ENCODE data around the gene POLR3H.

POLR3H gene

DNA sequence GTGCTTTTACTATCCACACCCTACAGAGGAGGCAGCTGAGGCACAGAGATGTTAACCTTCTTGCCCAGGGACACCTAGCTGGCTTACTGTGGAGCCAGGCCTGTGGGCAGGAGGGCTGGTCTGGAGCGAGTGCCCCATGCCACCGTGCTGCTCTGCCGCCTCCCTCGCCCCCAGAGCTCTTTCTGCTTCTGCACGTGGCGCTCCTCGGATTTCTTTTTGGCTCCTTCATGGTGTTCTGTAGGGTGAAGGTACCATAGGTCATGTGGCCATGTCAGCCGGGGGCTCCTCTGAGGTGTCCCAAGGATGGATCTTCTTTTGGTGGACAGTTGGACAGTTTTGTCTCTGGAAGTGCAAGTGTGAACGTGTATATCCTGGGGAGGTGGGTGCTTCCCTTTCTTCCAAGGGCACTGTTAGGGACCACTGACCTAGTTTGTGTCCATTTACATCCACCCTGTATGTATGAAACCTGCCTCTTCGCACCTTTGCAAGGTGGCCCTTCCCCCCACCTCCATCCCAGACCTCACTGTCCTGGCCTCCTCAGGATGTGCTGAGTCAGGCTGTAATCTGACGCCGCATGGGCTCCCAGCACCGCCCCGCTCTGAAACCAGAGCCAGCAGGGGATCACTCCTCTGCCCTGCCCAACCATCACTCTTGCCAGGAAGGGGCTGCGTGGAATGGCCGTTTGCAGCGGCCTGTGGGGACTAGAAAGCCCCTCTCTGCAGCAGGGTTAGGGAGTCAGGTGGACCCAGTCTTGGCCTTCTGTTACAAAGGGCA, 31.7 kb downstream of the POLR3H start:
- DNase-seq = no peak

DNA sequence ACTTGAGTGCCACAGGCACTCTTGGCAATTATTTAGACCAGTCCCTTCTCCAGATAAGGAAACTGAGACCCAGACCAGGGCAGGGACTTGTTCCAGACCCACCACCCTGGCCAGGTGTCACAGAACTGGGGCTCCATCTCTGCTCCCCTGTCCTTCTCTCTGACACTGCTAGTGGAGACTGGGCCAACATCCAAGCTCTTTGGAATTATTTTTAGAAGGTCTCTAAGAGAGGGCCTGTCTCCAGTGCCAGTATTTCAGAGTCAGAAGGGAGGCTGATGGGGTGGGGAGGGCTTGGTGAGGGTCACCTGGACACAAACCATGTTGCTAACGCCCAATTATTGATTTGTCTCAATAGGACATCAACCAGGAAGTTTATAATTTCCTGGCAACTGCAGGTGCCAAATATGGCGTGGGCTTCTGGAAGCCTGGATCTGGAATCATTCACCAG, 32.7 kb downstream of the POLR3H start:
- DNase-seq = no peak

DNA sequence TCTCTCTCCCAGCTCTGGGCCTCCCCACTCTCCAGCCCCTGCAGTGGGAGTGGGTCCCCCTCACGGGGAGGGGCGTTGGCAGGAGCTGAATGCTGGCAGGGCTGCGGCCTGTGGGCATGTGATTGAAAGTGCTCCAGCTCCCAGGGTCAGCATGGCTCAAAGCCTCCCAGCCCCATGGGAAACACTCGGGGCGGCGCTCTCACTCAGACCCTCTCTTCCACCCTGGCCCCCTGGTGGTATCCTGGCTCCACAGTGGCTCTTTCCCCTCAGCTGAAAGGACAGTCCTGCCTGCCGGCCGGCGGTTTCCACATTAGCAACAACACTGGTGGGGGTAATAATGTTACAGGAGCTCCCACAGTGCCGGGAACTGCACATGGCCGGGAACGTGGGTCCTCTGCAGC, 35.5 kb downstream of the POLR3H start:
- DNase-seq = no peak

DNA sequence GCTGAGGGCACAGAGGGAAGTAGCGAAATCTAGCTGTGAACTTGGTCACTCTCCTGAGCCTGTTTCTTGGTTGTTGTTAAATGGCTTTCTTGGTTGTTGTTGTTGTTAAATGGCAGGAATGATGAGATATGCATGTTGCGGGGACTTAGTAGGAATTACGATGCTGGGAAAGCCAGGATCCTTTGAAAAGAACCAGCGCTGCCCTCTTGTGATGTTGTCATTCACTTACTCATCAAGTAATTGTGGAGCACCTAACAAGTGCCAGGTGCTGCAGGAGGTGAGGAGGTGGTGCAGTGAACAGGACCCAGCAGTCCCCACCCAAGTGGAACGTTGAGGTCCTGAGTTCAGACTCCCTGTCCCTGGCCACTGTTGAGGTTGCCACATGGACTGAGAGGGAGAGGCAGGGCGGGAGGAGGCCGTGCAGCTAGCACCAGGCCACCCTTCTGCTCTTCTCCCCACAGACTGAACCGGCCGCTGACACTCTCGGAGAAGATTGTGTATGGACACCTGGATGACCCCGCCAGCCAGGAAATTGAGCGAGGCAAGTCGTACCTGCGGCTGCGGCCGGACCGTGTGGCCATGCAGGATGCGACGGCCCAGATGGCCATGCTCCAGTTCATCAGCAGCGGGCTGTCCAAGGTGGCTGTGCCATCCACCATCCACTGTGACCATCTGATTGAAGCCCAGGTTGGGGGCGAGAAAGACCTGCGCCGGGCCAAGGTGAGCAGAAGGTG, 36.8 kb downstream of the POLR3H start:
- DNase-seq = no peak

DNA sequence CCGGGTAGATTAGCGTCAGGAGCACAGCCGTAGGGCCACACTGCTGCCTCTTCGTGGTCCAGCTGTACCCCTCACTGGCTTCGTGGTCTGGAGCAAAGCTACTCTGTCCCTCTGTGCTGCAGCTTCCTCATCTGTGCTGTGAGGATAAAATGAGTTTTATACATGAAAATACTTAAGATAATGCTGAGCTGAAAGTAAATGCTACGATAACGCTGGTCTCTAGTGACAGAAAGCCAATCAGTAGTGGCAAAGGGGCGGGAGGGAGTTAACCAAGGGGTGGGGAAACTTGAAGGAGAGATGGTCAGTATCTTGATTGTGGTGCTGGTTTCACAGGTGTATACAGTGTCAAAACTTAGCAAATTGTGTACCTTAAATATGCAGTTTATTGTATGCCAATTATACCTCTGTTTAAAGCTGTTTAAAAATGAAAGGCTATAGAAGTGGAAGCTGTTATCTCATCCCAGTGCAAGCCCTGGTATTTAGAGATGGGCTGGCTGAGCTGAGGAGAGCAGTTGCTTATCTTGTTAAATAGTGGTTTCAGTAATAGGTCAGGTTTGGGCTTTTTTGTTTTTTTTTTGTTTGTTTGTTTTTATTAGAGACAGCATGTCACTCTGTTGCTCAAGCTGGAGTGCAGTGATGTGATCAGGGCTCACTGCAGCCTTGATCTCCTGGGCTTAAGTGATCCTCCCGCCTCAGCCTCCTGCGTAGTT, 38.6 kb downstream of the POLR3H start:
- no peak for DNase-seq

DNA sequence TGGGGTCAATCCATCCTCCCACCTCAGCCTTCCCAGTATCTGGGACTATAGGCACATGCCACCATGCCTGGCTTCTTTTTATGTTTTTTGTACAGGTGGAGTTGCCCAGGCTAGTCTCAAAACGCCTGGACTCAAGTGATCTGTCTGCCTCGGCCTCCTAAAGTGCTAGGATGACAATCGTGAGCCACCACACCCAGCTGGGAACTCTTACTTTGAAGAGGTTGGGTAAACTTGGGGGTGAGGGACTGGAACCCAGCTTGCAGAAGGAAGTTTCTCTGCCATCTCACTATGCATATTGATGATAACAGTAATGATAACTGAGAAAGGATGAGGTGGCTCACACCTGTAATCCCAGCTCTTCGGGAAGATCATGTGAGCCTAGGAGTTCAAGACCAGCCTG, 39.5 kb downstream of the POLR3H start:
- DNase-seq = no peak

DNA sequence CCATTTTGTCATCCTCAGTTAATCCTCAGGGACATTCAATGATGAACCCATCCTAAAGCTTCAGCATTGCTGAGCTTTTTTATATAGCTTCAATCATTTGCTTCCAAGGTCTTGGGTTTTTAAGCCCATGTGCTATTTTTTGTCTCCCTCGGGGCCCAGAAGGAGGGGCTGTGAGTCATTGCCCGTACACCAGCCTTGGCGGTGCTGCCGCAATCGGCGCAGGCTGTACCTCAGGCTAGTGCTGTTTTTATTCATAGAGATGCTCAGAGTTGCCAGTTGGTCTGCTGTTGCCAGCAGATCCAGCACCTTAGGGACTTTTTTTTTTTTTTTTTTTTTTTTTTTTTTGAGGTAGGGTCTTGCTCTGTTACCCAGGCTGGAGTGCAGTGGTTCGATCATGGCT, 39.9 kb downstream of the POLR3H start:
- DNase-seq = no peak

DNA sequence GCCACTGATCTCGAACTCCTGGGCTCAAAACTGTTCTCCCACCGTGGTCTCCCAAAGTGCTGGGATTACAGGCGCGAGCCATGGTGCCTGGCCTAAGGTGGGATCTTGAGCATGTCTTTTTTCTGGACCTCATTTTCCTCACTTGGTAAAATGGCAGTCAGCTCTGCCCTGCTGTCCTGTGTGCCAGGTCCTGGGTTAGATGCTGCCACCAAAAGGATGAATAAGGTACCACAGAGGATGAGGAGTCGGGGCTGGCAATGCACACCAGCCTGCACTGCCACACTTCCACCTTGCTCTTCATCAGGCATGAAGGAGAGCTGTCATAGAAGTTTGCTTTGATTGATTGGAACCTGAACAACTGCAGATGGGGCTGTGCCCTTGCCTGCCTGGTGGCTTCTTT, 43.1 kb downstream of the POLR3H start:
- no peak for DNase-seq

DNA sequence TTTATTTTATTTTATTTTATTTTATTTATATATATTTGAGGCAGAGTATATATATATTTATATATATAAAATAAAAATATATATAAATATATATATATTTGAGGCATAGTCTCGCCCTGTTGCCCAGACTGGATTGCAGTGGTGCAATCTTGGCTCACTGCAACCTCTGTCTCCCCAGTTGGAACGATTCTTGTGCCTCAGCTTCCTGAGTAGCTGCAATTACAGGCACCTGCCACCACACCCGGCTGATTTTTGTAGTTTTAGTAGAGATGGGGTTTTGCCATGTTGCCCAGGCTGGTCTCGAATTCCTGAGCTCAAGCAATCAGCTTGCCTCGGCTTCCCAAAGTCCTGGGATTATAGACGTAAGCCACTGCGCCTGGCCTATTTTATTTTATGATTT, 44.0 kb downstream of the POLR3H start:
- DNase-seq = no peak

DNA sequence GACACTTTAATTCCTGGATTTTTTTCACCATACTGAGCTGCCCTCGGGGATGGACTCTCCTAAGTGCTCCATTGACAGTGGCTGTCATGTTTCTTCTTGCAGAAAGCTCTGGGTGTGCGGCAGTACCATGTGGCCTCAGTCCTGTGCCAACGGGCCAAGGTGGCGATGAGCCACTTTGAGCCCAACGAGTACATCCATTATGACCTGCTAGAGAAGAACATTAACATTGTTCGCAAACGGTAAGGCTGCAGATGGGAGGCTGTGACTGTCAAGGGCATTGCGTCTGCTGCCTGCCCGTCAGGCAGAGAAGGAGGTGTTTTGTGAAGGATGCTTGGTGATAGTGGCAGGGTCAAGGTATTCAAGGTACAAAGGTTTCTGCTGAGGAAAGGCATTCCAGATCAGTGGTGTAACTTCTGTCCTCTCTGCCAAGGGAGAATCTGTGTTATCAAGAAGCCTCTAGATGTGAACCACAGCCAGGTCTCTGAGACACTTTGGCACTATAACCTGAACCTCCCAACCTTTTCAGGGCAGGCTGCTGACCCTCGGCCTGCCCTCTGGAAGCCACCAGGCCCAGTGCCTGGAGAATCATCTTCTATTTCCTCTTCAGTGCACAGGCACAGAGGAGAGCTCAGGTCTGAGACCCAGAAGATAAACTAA, 44.5 kb downstream of the POLR3H start:
- DNase-seq = no peak

DNA sequence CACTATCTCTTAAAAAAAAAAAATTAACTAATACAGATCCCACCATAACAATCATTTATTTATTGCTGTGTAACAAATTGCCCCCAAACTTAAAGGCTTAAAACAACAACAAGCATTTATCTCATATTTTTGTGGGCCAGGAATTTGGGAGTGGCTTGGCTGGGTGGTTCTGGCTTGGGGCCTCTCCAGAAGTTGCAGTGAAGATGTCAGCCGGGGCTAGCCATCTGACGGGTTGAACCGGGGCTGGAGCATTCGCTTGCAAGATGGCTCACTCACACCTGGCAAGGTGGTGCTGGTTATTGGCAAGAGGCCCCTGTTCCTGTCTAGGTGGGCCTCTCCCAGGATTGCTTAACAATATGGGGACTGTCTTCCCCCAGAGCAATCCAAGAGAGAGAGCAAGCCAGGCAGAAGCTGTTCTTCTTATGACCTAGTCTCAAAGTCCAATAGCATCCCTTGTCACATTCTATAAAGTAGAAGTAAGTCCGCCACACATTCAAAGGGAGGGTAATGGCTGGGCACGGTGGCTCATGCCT, 45.9 kb downstream of the POLR3H start:
- no peak for DNase-seq

DNA sequence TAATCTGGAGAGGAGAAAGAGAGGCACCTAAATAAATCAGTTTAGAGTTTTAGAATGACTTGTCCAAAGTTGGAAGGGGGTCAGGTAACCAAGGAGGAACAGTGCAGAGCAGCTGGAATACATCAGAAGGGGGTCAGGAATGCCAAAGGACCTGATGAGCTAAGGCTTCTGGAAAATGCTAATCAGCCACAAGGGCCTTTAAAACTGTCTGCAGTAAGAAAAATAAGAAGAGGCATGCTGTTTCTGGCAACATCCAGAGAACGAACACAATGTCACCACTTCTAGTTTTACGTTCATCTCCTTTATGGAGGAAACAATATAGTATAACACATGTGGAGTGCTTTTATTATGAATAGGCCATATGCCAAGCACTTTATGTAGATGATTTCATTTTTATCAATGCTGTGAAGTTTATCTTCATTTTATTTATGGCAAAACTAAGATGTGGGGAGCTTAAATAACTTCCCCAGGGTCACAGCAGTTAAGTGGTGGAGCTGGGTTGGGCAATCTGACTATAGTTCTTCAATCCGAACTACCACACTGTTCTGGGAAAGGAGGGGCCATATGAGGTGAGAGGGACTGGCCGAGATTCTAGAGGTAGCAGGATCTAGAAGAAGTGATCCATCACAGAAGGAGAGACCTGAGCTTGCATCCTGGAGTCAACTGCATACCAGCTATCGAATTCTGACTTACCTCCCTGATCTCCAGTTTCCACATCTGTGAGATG, 52.7 kb downstream of the POLR3H start:
- DNase-seq = no peak

DNA sequence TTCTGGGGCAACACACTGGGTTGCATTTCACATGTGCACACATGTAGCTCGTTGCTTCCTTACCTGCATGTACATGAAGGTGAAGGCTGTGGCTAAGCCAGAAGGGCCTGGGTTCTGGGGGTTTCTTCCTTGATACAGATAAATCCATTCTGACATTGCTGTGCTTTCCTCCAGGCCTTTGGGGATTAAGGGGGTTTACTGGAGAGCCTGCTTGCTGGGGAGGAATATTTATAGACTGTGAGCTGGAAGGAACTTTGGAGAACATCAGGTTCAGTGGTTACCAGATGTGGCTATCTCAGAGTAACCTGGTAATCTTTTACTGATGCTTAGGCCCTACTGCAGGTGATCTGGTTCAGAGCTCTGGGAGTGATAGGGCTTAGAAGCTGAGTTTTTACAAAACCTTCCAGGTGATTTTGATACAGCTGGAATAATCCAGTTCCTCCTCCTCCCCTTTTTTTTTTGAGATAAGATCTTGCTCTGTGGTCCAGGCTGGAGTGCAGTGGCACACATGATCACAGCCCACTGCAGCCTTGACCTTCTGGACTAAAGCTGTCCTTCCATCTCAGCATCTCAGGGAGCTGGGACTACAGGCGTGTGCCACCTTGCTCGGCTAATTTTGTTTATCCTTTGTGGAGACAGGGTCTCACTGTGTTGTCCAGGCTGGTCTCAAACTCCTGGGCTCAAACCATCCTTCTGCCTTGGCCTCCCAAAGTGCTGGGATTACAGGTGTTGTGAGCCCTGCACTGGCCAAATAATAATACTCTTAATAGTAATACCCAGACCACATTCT, 55.5 kb downstream of the POLR3H start:
- DNase-seq = no peak

DNA sequence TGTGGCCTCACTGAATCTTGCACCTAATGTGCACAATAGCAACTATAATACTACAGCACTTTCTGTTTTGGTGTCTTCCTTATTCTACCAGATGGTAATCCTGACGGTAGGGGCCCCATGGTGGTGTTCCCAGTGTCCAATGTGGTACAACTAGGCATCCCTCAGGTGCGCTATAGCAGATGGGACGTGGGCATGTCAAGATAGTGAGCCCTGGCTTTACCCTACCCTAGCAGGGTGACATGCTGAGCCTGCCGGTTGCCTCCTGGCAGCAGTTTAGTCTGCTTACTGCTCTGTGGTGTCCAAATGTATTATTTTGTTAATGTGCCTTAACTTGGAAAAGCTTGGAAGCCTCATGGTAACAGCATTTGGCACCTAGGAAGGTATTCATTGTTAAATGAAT, 56.2 kb downstream of the POLR3H start:
- DNase-seq = no peak

DNA sequence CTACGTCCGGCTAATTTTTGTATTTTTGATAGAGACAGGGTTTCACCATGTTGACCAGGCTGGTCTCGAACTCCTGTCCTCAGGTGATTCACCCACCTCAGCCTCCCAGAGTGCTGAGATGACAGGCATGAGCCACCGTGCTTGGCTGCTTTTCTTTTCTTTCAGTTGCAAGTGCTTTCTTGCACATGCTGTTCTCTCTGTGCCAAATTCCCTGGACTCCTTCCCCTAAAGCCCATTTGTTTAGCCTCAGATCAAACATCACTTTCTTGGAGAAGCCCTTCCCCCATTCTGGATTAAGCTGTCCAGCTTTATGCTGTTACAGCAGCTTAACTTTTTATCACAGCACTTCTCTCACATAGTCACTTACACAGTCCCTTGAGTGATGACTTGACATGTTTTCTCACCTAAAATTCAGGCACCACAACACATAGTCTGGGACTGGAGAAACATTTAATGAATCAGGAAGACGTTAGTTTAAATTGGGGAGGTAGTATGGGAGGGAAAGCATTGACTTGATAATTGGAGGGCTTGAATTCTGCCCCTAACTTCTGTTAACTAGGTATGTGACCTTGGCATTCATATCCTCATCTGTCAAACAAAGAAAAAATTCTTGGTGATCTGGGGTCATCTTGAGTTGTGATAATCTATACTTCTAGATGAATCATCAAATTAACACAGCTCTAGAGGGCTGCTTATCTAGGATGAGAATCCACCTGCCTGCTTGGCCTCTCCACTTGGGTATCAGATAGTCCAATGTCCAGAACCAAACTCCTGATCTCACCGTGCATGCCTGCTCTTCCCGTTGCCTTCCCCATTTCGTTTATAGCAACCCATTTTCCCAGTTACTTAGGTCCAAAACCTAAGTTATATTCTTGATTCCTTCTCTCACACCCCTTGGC, 57.0 kb downstream of the POLR3H start:
- no peak for DNase-seq

DNA sequence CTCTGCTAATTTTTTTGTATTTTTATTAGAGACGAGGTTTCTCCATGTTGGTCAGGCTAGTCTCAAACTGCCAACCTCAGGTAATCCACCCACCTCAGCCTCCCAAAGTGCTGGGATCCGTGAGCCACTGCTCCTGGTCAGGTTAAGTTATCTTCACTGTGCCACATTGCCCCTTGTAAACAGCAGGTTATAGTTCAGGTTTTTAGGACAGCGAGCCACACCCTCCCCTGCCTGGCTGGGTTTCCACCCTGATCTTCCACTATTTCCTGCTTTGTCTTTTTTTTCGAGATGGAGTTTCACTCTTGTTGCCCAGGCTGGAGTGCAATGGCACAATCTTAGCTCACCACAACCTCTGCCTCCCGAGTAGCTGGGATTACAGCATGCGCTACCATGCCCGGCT, 59.2 kb downstream of the POLR3H start:
- DNase-seq = no peak

DNA sequence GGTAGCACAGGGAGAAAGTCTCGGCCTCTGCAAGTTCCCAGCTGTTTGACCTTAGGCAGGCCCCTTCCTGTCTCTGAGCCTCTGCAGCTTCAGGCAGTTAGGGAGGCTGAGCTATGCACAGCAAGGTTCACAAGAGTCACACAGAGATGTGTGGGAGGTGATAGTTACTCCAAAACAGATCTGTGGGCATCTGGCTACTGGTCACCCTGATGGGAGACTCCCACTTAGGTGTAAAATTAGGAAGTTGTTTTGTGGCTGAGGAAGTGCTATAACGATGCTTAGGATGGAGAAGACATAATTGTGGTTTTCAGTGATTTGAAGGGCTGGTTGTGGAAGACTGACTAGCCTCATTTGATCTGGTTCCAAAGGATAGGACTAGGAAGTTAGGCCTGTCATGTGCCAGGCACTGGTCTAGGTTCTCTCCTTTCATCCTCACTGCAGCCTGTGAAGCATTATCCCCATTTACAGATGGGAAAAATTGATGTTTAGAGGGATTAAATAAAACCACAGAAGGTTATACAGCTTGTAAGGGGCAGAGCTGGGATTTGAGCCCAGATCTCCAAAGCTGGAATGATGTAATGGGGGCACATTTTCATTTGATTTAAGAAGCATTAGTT, 61.8 kb downstream of the POLR3H start:
- DNase-seq = no peak

DNA sequence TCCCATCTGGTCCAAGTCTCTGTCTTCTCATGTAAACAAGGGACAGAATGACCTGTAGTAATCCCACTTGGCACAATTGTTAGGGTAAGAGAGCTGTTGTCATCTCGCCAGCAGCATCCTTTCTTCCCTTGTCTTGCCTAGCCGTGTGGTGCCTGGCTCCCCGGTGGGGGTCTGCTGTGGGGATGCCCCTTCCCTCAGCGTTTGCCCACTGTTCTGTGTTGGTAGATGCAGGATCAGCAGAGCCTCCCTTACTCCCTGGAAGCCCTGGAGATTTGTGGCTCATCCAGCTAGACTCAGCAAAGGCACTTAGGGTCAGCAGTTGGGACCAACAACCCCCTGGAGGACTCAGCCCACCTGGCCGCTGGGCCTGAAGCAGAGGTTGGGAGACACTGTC, 62.3 kb downstream of the POLR3H start:
- DNase-seq = no peak

DNA sequence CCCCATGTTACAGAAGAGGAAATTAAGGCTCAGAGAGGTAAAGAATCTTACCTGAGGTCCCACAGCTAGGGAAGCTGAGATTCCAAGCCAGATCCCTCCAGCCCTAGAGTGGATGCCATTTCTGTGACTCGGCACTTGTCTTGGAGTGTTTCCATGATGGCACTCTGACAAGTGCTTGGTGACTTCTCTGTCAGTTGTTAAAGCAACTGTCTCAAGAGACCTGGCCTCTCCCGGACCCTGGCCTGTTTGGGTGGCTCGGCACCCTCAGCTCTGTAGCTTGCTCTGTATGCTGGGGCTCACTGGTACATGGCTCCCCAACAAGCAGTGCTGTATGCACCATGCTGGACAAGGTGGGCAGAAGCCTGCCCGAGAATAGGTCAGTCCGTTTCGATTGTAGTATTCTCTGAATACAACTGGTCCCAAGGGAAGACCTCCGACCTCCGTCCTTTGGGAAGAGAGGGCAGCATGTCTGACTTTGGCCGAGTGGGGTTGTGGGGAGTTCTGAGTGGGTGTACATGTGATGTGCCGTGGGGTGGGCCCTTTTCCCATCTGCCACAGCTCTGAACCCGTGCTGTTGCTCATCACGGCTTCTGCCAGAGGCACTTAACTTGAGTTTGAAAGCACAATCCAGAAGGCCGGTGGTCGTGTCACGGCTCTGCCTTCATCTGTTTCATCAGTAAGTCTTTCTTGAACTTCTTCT, 63.0 kb downstream of the POLR3H start:
- DNase-seq = no peak

DNA sequence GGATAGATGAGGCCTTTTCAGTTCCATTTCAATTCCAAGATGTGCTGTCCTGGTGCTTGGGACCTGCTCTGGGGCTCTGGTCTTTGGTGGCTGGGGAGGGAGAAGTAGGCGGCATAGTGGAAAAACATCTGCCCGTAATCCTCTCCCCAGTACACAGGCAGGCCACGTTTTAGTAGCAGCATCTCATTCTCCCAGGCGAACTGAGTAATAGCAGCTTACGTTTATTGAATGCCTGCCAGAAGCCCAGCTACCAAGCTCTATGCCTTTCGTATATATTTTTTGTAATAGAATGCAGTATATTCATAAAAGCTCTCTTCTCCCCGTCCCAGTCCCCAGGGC, 63.9 kb downstream of the POLR3H start:
- DNase-seq = no peak
